Ascending aorta (tissue), 2 donors: ENCODE data around the gene AP3M1. TPM values are rescaled to one million over a fixed set of nuclear protein-coding genes. Genes with fewer than 3 reads are reported as not detected.

Experiments used
- DNase-seq, 2 donors: peaks; one replicate each; pipeline ENCODE4 v3.0.0-alpha.2; 2019; ENCODE audit warnings: low spot score in 2 of 2
- H3K27ac ChIP-seq, 2 donors: fragments of 200-600 bp; sonication (generic); one replicate each; pipeline ENCODE4 v1.5.1; 2016 to 2017; ENCODE audit warnings: mild to moderate bottlenecking in 1 of 2
- H3K27me3 ChIP-seq: fragments of 200-600 bp; sonication (generic); one replicate; pipeline ENCODE4 v1.5.1; 2017
- H3K36me3 ChIP-seq, 2 donors: fragments of 200-600 bp; sonication (generic); one replicate each; pipeline ENCODE4 v1.5.1; 2016
- H3K4me1 ChIP-seq, 2 donors: fragments of 200-600 bp; sonication (generic); one replicate each; pipeline ENCODE4 v1.5.1; 2016 to 2017; ENCODE audit warnings: mild to moderate bottlenecking in 1 of 2
- H3K4me3 ChIP-seq, 2 donors: fragments of 200-600 bp; sonication (generic); one replicate each; pipeline ENCODE4 v1.5.1; 2016 to 2017; ENCODE audit warnings: mild to moderate bottlenecking in 1 of 2
- H3K9me3 ChIP-seq, 2 donors: fragments of 200-600 bp; sonication (generic); one replicate each; pipeline ENCODE4 v1.5.1; 2016
- intact Hi-C: fragments of 100-400 bp; cut with DNase I; formaldehyde crosslinking; loops from one replicate; pipeline ENCODE4 v1.15.1; 2023
- total RNA-seq: library from RNA; depleted of rRNA; stranded (reverse); fragments of >200 nt; gene quantifications from one replicate; pipeline ENCODE4 v1.1.0, GENCODE V29; 2016
- TF ChIP-seq, protein P1 (sequence below), 3 experiments: fragments of 200-600 bp in 2 of 3; fragments of 450-650 bp in 1 of 3; sonication (generic) in 2 of 3; IDR thresholded peaks; one replicate each; pipeline ENCODE4 v1.5.1; 2016 to 2019; ENCODE audit warnings: antibody characterized with exemption in 3 of 3, mild to moderate bottlenecking in 1 of 3, moderate library complexity in 1 of 3

AP3M1 gene
- total RNA-seq, 1 donor from 2014 or later: 11.9 TPM

DNA sequence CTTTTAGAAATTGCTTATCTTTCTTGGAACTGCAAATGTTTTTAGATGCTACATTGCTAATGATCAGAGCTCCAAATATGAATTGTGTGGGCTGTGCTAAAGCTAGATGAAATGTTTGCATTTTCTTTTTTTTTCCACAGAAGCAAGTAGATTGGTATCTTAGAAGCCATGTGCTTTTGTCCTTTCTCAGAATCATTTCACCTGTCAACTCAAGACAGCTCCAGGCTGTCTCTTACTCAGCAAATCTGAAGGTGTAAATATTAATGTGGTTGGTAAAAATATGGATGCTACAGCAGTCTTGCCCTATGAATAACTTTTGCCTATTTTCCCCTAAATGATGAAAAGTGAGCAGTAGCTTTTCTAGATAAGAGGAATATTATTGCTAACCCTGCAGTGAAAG lies 41.2 kb downstream of the AP3M1 start:
- Histone ChIP-seq H3K36me3 (peaks cover 91 to 94% of the 10 kb centered on the region in 2 donors), H3K4me3 (no peak overlapping the region), H3K27me3 (no peaks in the 10 kb centered on the region), H3K27ac (no peak overlapping the region), H3K9me3 (no peaks in the 10 kb centered on the region), H3K4me1 (peaks cover 7 to 8% of the 10 kb centered on the region in 2 donors)
- intact Hi-C loops: no loop called here
- DNase-seq: no peak
- TF ChIP-seq, protein P1, sequence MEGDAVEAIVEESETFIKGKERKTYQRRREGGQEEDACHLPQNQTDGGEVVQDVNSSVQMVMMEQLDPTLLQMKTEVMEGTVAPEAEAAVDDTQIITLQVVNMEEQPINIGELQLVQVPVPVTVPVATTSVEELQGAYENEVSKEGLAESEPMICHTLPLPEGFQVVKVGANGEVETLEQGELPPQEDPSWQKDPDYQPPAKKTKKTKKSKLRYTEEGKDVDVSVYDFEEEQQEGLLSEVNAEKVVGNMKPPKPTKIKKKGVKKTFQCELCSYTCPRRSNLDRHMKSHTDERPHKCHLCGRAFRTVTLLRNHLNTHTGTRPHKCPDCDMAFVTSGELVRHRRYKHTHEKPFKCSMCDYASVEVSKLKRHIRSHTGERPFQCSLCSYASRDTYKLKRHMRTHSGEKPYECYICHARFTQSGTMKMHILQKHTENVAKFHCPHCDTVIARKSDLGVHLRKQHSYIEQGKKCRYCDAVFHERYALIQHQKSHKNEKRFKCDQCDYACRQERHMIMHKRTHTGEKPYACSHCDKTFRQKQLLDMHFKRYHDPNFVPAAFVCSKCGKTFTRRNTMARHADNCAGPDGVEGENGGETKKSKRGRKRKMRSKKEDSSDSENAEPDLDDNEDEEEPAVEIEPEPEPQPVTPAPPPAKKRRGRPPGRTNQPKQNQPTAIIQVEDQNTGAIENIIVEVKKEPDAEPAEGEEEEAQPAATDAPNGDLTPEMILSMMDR (IDR thresholded peaks at IDR 0.05): no peak

DNA sequence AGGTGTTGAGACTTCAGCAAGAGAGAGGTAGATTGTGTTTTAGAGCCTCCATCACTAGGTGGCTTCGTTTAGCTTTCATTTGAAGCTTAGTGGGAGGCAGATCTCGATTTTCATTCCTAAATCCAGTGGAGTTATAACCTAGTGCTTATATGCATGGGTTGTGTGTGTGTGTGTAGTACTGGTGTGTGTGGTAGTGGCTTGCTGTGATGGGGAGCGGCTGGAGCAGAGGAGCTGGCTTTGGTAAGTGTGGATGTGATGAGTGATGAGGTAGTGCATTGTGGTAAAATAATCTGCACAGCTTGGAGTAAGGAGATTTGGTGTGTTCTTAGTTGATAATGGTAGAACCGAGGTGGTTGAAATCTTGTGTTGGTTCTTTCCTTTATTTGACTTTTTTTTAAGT lies 43.2 kb downstream of the AP3M1 start:
- TF ChIP-seq, protein P1 (IDR thresholded peaks at IDR 0.05): no peak
- intact Hi-C loops: no loop called here
- no peaks in the 10 kb centered on the region for H3K27me3 ChIP-seq
- H3K4me1 ChIP-seq: no peaks in the 10 kb centered on the region
- H3K4me3 ChIP-seq: no peak overlapping the region
- H3K27ac ChIP-seq: no peak overlapping the region
- no peak for DNase-seq
- H3K36me3 ChIP-seq: peaks cover 82 to 99% of the 10 kb centered on the region in 2 donors
- no peaks in the 10 kb centered on the region for H3K9me3 ChIP-seq

DNA sequence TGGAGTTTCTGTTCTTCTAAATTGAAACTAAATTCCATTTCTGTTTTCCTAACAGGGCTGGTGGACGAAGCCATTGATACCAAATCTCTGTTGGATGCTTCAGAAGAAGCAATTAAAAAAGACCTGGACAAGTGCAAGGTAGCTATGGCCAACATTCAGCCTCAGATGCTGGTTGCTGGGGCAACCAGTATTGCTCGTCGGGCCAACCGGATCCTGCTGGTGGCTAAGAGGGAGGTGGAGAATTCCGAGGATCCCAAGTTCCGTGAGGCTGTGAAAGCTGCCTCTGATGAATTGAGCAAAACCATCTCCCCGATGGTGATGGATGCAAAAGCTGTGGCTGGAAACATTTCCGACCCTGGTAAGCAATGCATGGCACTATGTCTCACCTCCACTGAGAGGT lies 45.6 kb downstream of the AP3M1 start:
- TF ChIP-seq, protein P1 (IDR thresholded peaks at IDR 0.05): no peak
- intact Hi-C loops: no loop called here
- Histone ChIP-seq H3K36me3 (peaks cover 79 to 98% of the 10 kb centered on the region in 2 donors), H3K4me1 (no peaks in the 10 kb centered on the region), H3K27me3 (no peaks in the 10 kb centered on the region), H3K4me3 (no peak overlapping the region), H3K9me3 (no peaks in the 10 kb centered on the region), H3K27ac (no peak overlapping the region)
- DNase-seq: no peak

DNA sequence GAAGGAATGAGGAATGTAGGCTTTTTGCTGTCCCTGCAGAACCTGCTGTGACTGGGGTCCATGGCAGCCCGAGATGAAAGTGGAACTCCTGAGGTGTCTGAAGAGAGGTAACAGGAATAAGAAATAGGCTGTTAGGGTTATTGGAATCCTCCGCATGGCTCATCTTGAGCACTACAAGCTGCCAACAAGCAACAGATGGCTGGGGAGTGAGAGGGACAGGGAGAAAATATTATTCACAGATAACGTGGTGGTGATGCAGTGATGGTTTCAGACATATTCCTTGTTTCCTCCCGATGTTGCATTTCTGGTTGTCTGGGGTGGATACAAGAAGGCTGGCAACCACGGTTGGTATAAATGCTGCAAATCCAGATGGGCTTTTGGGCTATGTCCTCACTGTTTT lies 46.1 kb downstream of the AP3M1 start:
- Histone ChIP-seq H3K4me3 (no peak overlapping the region), H3K36me3 (peaks cover 79 to 98% of the 10 kb centered on the region in 2 donors), H3K9me3 (no peaks in the 10 kb centered on the region), H3K27ac (no peak overlapping the region), H3K27me3 (no peaks in the 10 kb centered on the region), H3K4me1 (no peaks in the 10 kb centered on the region)
- intact Hi-C loops: no loop called here
- DNase-seq: no peak
- TF ChIP-seq, protein P1 (IDR thresholded peaks at IDR 0.05): no peak

DNA sequence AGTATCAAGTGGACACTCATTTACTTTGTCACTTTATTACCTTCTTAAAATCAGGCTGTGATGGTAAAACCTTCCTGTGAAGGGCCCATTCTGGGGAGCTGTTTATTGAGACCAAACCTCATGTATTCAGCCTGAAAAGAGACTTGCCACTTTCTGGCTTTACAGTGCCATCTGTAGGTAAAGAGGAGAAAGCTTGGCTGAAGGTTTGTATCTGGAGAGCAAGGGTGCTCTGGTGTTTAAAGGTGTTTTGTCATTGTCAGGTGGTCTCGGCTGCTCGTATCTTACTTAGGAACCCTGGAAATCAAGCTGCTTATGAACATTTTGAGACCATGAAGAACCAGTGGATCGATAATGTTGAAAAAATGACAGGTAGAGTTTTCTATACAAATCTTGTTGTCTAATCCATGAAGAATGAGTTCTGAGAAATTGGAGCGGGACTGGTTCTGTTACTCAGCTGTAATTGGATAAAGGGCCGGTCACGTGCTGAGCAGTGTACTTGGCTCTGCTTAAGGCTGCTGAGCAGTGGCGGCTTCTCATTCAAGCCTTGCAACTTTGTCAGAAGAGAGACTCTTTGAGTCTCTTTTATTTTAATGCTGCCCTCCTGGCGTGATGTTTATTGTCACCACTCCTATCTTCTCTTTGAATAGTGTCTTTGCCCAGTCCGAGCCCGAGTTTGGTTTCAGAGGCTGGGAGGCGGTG lies 46.9 kb downstream of the AP3M1 start:
- Histone ChIP-seq H3K9me3 (no peaks in the 10 kb centered on the region), H3K4me3 (no peak overlapping the region), H3K27ac (peak overlapping the region in 1 of 2 donors; percentile 14), H3K27me3 (no peaks in the 10 kb centered on the region), H3K4me1 (no peaks in the 10 kb centered on the region), H3K36me3 (peaks cover 82 to 98% of the 10 kb centered on the region in 2 donors)
- DNase-seq: no peak
- intact Hi-C loops: no loop called here
- TF ChIP-seq, protein P1 (IDR thresholded peaks at IDR 0.05): peak; percentile 18 to 31 (median 18)
